CD4-positive, alpha-beta memory T cell (primary cell): ENCODE results near the gene UTF1. TPM values are rescaled to one million over a fixed set of nuclear protein-coding genes. Genes with fewer than 3 reads are reported as not detected.

Experiments
- CTCF ChIA-PET: fragments of 350-600 bp; sonication (Branson Sonifier 250); formaldehyde crosslinking; loops from one replicate; lab custom pipeline; 2021; ENCODE audit warnings: inconsistent platforms; ENCODE audit not compliant: partially characterized antibody; lab: Charles Lee
- POLR2A ChIA-PET: fragments of 350-600 bp; sonication (Branson Sonifier 250); formaldehyde crosslinking; loops from one replicate; lab custom pipeline; 2021; ENCODE audit not compliant: partially characterized antibody; lab: Charles Lee
- DNase-seq, 5 donors: peaks; one replicate each; pipeline versions ENCODE4 v3.0.0 to v3.0.0-alpha.2; 2020 to 2022; ENCODE audit warnings: mixed read lengths in 1 of 5
- H3K27ac ChIP-seq: one replicate; pipeline ENCODE4 v1.7.0; 2013; ENCODE audit warnings: low read depth, low read length
- H3K27me3 ChIP-seq: 2 replicates; pipeline ENCODE4 v1.7.0; 2013; ENCODE audit warnings: mild to moderate bottlenecking, low read length, moderate library complexity; ENCODE audit not compliant: insufficient read depth
- H3K36me3 ChIP-seq: 2 replicates; pipeline ENCODE4 v1.7.0; 2013; ENCODE audit warnings: mild to moderate bottlenecking, low read length, moderate library complexity; ENCODE audit not compliant: insufficient read depth
- H3K4me1 ChIP-seq: 2 replicates; pipeline ENCODE4 v1.7.0; 2013; ENCODE audit warnings: mild to moderate bottlenecking, low read length, moderate library complexity; ENCODE audit not compliant: insufficient read depth
- H3K4me3 ChIP-seq, 2 donors: one replicate each; pipeline ENCODE4 v1.7.0; 2013; ENCODE audit warnings: low read length in 2 of 2, mild to moderate bottlenecking in 1 of 2
- H3K9me3 ChIP-seq, 2 donors: one replicate each; pipeline ENCODE4 v1.7.0; 2013; ENCODE audit warnings: low read length in 2 of 2, control low read depth in 1 of 2; ENCODE audit not compliant: control insufficient read depth in 1 of 2
- H3K27ac Mint-ChIP-seq, 7 donors: one replicate each; pipeline ENCODE4 v1.8.0; 2020 to 2021; ENCODE audit warnings: mixed read lengths in 7 of 7, mild to moderate bottlenecking in 6 of 7, inconsistent platforms in 3 of 7, moderate library complexity in 3 of 7
- H3K27me3 Mint-ChIP-seq, 2 donors: one replicate each; pipeline ENCODE4 v1.8.0; 2020 to 2021; ENCODE audit warnings: mixed read lengths in 2 of 2
- H3K36me3 Mint-ChIP-seq, 2 donors: one replicate each; pipeline ENCODE4 v1.8.0; 2020 to 2021; ENCODE audit warnings: mixed read lengths in 2 of 2, inconsistent platforms in 1 of 2, mild to moderate bottlenecking in 1 of 2
- H3K4me1 Mint-ChIP-seq, 4 donors: one replicate each; pipeline ENCODE4 v1.8.0; 2020 to 2021; ENCODE audit warnings: mixed read lengths in 4 of 4, mild to moderate bottlenecking in 1 of 4
- H3K4me3 Mint-ChIP-seq, 8 donors: one replicate each; pipeline ENCODE4 v1.8.0; 2020 to 2021; ENCODE audit warnings: mixed read lengths in 8 of 8, mild to moderate bottlenecking in 7 of 8, moderate library complexity in 6 of 8, inconsistent platforms in 3 of 8
- H3K9me3 Mint-ChIP-seq, 8 donors: one replicate each; pipeline ENCODE4 v1.8.0; 2020 to 2021; ENCODE audit warnings: mixed read lengths in 8 of 8, mild to moderate bottlenecking in 5 of 8, inconsistent platforms in 3 of 8, moderate library complexity in 1 of 8
- intact Hi-C: fragments of 100-400 bp; cut with micrococcal nuclease; formaldehyde crosslinking; loops from one replicate; pipeline ENCODE4 v1.15.1; 2023
- polyA plus RNA-seq, 2 donors: library from polyadenylated mRNA; unstranded; fragments of 300-500 nt; fragmentation: Illumina TruSeq; gene quantifications; one replicate each; pipeline ENCODE4 v1.2.3, GENCODE V29; 2021
- total RNA-seq, 2 experiments: library from RNA; stranded (reverse); gene quantifications; one replicate each; pipeline ENCODE4 v1.2.3, GENCODE V29; 2021

Gene UTF1
- total and polyA plus RNA-seq, 4 experiments from 2014 or later = not detected

- H3K4me3 ChIP-seq = no peak overlapping the region
- DNase-seq = no peak
- no peak overlapping the region for H3K27ac ChIP-seq
- intact Hi-C loops = no loop called here
- no peaks in the 10 kb centered on the region for H3K27me3 ChIP-seq
- H3K9me3 ChIP-seq = no peaks in the 10 kb centered on the region
- Mint-ChIP-seq H3K27ac (no peak overlapping the region), H3K36me3 (no peaks in the 10 kb centered on the region), H3K4me3 (no peak overlapping the region), H3K4me1 (peaks cover 0 to 4% (median 1%) of the 10 kb centered on the region in 4 donors), H3K9me3 (no peaks in the 10 kb centered on the region), H3K27me3 (no peaks in the 10 kb centered on the region)
- POLR2A ChIA-PET = no interaction called here
- CTCF ChIA-PET = no interaction called here
- no peaks in the 10 kb centered on the region for H3K36me3 ChIP-seq
- H3K4me1 ChIP-seq = no peaks in the 10 kb centered on the region
These were observed 22.9 kb upstream of the UTF1 start for GRCh38 chr10:133207041-133207600.

GRCh38 chr10:133207627-133208026 is 22.4 kb upstream of the UTF1 start:
- no peak overlapping the region for H3K27ac ChIP-seq
- no peaks in the 10 kb centered on the region for H3K9me3 ChIP-seq
- Mint-ChIP-seq H3K4me1 (peaks cover 0 to 4% (median 1%) of the 10 kb centered on the region in 4 donors), H3K4me3 (no peak overlapping the region), H3K27me3 (no peaks in the 10 kb centered on the region), H3K27ac (no peak overlapping the region), H3K36me3 (no peaks in the 10 kb centered on the region), H3K9me3 (no peaks in the 10 kb centered on the region)
- CTCF ChIA-PET = no interaction called here
- POLR2A ChIA-PET = no interaction called here
- peak in 1 of 5 donors; percentile 23 for DNase-seq
- H3K4me1 ChIP-seq = no peaks in the 10 kb centered on the region
- no peak overlapping the region for H3K4me3 ChIP-seq
- no peaks in the 10 kb centered on the region for H3K36me3 ChIP-seq
- intact Hi-C loops = no loop called here
- H3K27me3 ChIP-seq = no peaks in the 10 kb centered on the region

- H3K9me3 ChIP-seq = no peaks in the 10 kb centered on the region
- no peaks in the 10 kb centered on the region for H3K4me1 ChIP-seq
- intact Hi-C loops = no loop called here
- H3K27me3 ChIP-seq = no peaks in the 10 kb centered on the region
- H3K4me3 Mint-ChIP-seq = no peak overlapping the region
- no peaks in the 10 kb centered on the region for H3K9me3 Mint-ChIP-seq
- no peak for DNase-seq
- H3K4me1 Mint-ChIP-seq = peaks cover 0 to 4% (median 1%) of the 10 kb centered on the region in 4 donors
- ChIA-PET CTCF (no interaction called here), POLR2A (no interaction called here)
- H3K27ac ChIP-seq = no peak overlapping the region
- no peaks in the 10 kb centered on the region for H3K36me3 Mint-ChIP-seq
- H3K27ac Mint-ChIP-seq = no peak overlapping the region
- no peaks in the 10 kb centered on the region for H3K27me3 Mint-ChIP-seq
- H3K36me3 ChIP-seq = no peaks in the 10 kb centered on the region
- no peak overlapping the region for H3K4me3 ChIP-seq
These were observed 21.6 kb upstream of the UTF1 start for GRCh38 chr10:133208466-133208865.

- Histone ChIP-seq H3K9me3 (no peaks in the 10 kb centered on the region), H3K27ac (no peak overlapping the region), H3K4me3 (no peak overlapping the region), H3K36me3 (no peaks in the 10 kb centered on the region), H3K27me3 (no peaks in the 10 kb centered on the region), H3K4me1 (no peaks in the 10 kb centered on the region)
- H3K27me3 Mint-ChIP-seq = no peaks in the 10 kb centered on the region
- peak in 1 of 5 donors; percentile 13 for DNase-seq
- POLR2A ChIA-PET = no interaction called here
- no peaks in the 10 kb centered on the region for H3K9me3 Mint-ChIP-seq
- intact Hi-C loops = no loop called here
- H3K27ac Mint-ChIP-seq = no peak overlapping the region
- H3K4me1 Mint-ChIP-seq = peaks cover 0 to 4% (median 1%) of the 10 kb centered on the region in 4 donors
- no peak overlapping the region for H3K4me3 Mint-ChIP-seq
- H3K36me3 Mint-ChIP-seq = no peaks in the 10 kb centered on the region
- CTCF ChIA-PET = no interaction called here
These were observed 20.9 kb upstream of the UTF1 start for GRCh38 chr10:133209117-133209516.

GRCh38 chr10:133209641-133210040 is 20.4 kb upstream of the UTF1 start:
- intact Hi-C loops = no loop called here
- Histone ChIP-seq H3K36me3 (no peaks in the 10 kb centered on the region), H3K27me3 (no peaks in the 10 kb centered on the region), H3K27ac (no peak overlapping the region), H3K9me3 (no peaks in the 10 kb centered on the region), H3K4me1 (no peaks in the 10 kb centered on the region), H3K4me3 (no peak overlapping the region)
- POLR2A ChIA-PET = no interaction called here
- H3K36me3 Mint-ChIP-seq = no peaks in the 10 kb centered on the region
- H3K27ac Mint-ChIP-seq = no peak overlapping the region
- CTCF ChIA-PET = no interaction called here
- peaks cover 0 to 4% (median 1%) of the 10 kb centered on the region in 4 donors for H3K4me1 Mint-ChIP-seq
- H3K4me3 Mint-ChIP-seq = no peak overlapping the region
- DNase-seq = peak in 1 of 5 donors; percentile 9
- no peaks in the 10 kb centered on the region for H3K27me3 Mint-ChIP-seq
- H3K9me3 Mint-ChIP-seq = no peaks in the 10 kb centered on the region

GRCh38 chr10:133210398-133211140 is 19.4 kb upstream of the UTF1 start:
- H3K4me1 ChIP-seq = no peaks in the 10 kb centered on the region
- H3K9me3 ChIP-seq = no peaks in the 10 kb centered on the region
- no peak overlapping the region for H3K4me3 ChIP-seq
- no peak overlapping the region for H3K27ac ChIP-seq
- no peaks in the 10 kb centered on the region for H3K36me3 Mint-ChIP-seq
- H3K27me3 ChIP-seq = no peaks in the 10 kb centered on the region
- ChIA-PET CTCF (no interaction called here), POLR2A (no interaction called here)
- H3K36me3 ChIP-seq = no peaks in the 10 kb centered on the region
- no peaks in the 10 kb centered on the region for H3K27me3 Mint-ChIP-seq
- intact Hi-C loops = no loop called here
- peak in 1 of 5 donors; percentile 26 for DNase-seq
- no peak overlapping the region for H3K4me3 Mint-ChIP-seq
- H3K9me3 Mint-ChIP-seq = no peaks in the 10 kb centered on the region
- H3K27ac Mint-ChIP-seq = no peak overlapping the region
- H3K4me1 Mint-ChIP-seq = peaks cover 0 to 4% (median 1%) of the 10 kb centered on the region in 4 donors

GRCh38 chr10:133211141-133211830 is 18.7 kb upstream of the UTF1 start:
- Histone ChIP-seq H3K27ac (no peak overlapping the region), H3K4me1 (no peaks in the 10 kb centered on the region), H3K4me3 (no peak overlapping the region), H3K27me3 (no peaks in the 10 kb centered on the region), H3K9me3 (no peaks in the 10 kb centered on the region), H3K36me3 (no peaks in the 10 kb centered on the region)
- Mint-ChIP-seq H3K36me3 (no peaks in the 10 kb centered on the region), H3K27me3 (peaks cover 0 to 3% of the 10 kb centered on the region in 2 donors), H3K9me3 (no peaks in the 10 kb centered on the region), H3K27ac (no peak overlapping the region), H3K4me1 (peaks cover 0 to 4% (median 1%) of the 10 kb centered on the region in 4 donors), H3K4me3 (no peak overlapping the region)
- intact Hi-C loops = no loop called here
- peak in 1 of 5 donors; percentile 26 for DNase-seq
- POLR2A ChIA-PET = no interaction called here
- CTCF ChIA-PET = no interaction called here
